Stimulated activated naive CD8-positive, alpha-beta T cell treated with anti-CD3 and anti-CD28 coated beads, Interleukin-15, Interleukin-2, amounts not matched to agents 100 ng/mL and 50 ng/mL, for 24 hours (primary cell): ENCODE data around the gene DNPH1.

Experiments
- H3K27ac Mint-ChIP-seq: one replicate; pipeline ENCODE4 v1.8.0; 2021; ENCODE audit warnings: mild to moderate bottlenecking, mixed read lengths
- H3K27me3 Mint-ChIP-seq: one replicate; pipeline ENCODE4 v1.8.0; 2021; ENCODE audit warnings: mixed read lengths
- H3K36me3 Mint-ChIP-seq: one replicate; pipeline ENCODE4 v1.8.0; 2021; ENCODE audit warnings: low read depth, mixed read lengths
- H3K4me1 Mint-ChIP-seq: one replicate; pipeline ENCODE4 v1.8.0; 2021; ENCODE audit warnings: low read depth, mixed read lengths
- H3K4me3 Mint-ChIP-seq: one replicate; pipeline ENCODE4 v1.8.0; 2021; ENCODE audit warnings: mild to moderate bottlenecking, mixed read lengths
- H3K9me3 Mint-ChIP-seq: one replicate; pipeline ENCODE4 v1.8.0; 2021; ENCODE audit warnings: mixed read lengths

DNPH1 gene

GRCh38 chr6:43268782-43269272, 39.5 kb upstream of the DNPH1 start:
- H3K36me3 Mint-ChIP-seq = no peaks in the 10 kb centered on the region
- no peak overlapping the region for H3K27ac Mint-ChIP-seq

GRCh38 chr6:43268355-43268700, 39.0 kb upstream of the DNPH1 start:
- Mint-ChIP-seq H3K4me1 (peaks cover 15% of the 10 kb centered on the region), H3K27me3 (peaks cover 13% of the 10 kb centered on the region), H3K4me3 (no peak overlapping the region), H3K27ac (no peak overlapping the region), H3K36me3 (no peaks in the 10 kb centered on the region), H3K9me3 (no peaks in the 10 kb centered on the region)

More at GRCh38 chr6:43268782-43269272, 39.5 kb upstream of the DNPH1 start:
- Mint-ChIP-seq H3K27me3 (peaks cover 14% of the 10 kb centered on the region), H3K4me3 (peak overlapping the region; percentile 65), H3K4me1 (peaks cover 15% of the 10 kb centered on the region), H3K9me3 (no peaks in the 10 kb centered on the region)

GRCh38 chr6:43267619-43268354, 38.5 kb upstream of the DNPH1 start:
- Mint-ChIP-seq H3K27ac (no peak overlapping the region), H3K27me3 (peaks cover 13% of the 10 kb centered on the region), H3K36me3 (no peaks in the 10 kb centered on the region), H3K9me3 (no peaks in the 10 kb centered on the region), H3K4me3 (no peak overlapping the region), H3K4me1 (peaks cover 15% of the 10 kb centered on the region)

- no peak overlapping the region for H3K4me3 Mint-ChIP-seq
- no peaks in the 10 kb centered on the region for H3K9me3 Mint-ChIP-seq
- H3K36me3 Mint-ChIP-seq = no peaks in the 10 kb centered on the region
- no peak overlapping the region for H3K27ac Mint-ChIP-seq
- H3K27me3 Mint-ChIP-seq = peaks cover 6% of the 10 kb centered on the region
- peaks cover 15% of the 10 kb centered on the region for H3K4me1 Mint-ChIP-seq
Observed at GRCh38 chr6:43265564-43265963, 36.3 kb upstream of the DNPH1 start.

GRCh38 chr6:43264599-43265145, 35.4 kb upstream of the DNPH1 start:
- Mint-ChIP-seq H3K4me3 (no peak overlapping the region), H3K36me3 (no peaks in the 10 kb centered on the region), H3K9me3 (no peaks in the 10 kb centered on the region), H3K27ac (no peak overlapping the region), H3K4me1 (peaks cover 8% of the 10 kb centered on the region), H3K27me3 (peaks cover 6% of the 10 kb centered on the region)

GRCh38 chr6:43263314-43264178, 34.3 kb upstream of the DNPH1 start:
- Mint-ChIP-seq H3K27me3 (no peaks in the 10 kb centered on the region), H3K4me1 (peaks cover 1% of the 10 kb centered on the region), H3K36me3 (no peaks in the 10 kb centered on the region), H3K9me3 (no peaks in the 10 kb centered on the region), H3K4me3 (no peak overlapping the region), H3K27ac (peak overlapping the region; percentile 19)

GRCh38 chr6:43262780-43263313, 33.6 kb upstream of the DNPH1 start:
- H3K4me1 Mint-ChIP-seq = peaks cover 2% of the 10 kb centered on the region
- H3K36me3 Mint-ChIP-seq = no peaks in the 10 kb centered on the region
- no peak overlapping the region for H3K27ac Mint-ChIP-seq
- H3K9me3 Mint-ChIP-seq = no peaks in the 10 kb centered on the region
- H3K27me3 Mint-ChIP-seq = peaks cover 4% of the 10 kb centered on the region
- no peak overlapping the region for H3K4me3 Mint-ChIP-seq

GRCh38 chr6:43262000-43262779, 32.9 kb upstream of the DNPH1 start:
- Mint-ChIP-seq H3K4me3 (no peak overlapping the region), H3K4me1 (peaks cover 9% of the 10 kb centered on the region), H3K27ac (no peak overlapping the region), H3K9me3 (no peaks in the 10 kb centered on the region), H3K36me3 (no peaks in the 10 kb centered on the region), H3K27me3 (peaks cover 4% of the 10 kb centered on the region)

GRCh38 chr6:43261198-43261597, 31.9 kb upstream of the DNPH1 start:
- H3K9me3 Mint-ChIP-seq = no peaks in the 10 kb centered on the region
- H3K36me3 Mint-ChIP-seq = no peaks in the 10 kb centered on the region
- H3K4me3 Mint-ChIP-seq = no peak overlapping the region

GRCh38 chr6:43260791-43261190, 31.5 kb upstream of the DNPH1 start:
- Mint-ChIP-seq H3K4me1 (peaks cover 12% of the 10 kb centered on the region), H3K4me3 (no peak overlapping the region), H3K27ac (no peak overlapping the region), H3K36me3 (no peaks in the 10 kb centered on the region), H3K27me3 (peaks cover 6% of the 10 kb centered on the region), H3K9me3 (no peaks in the 10 kb centered on the region)

More at GRCh38 chr6:43261198-43261597, 31.9 kb upstream of the DNPH1 start:
- H3K27ac Mint-ChIP-seq = no peak overlapping the region
- H3K27me3 Mint-ChIP-seq = peaks cover 4% of the 10 kb centered on the region
- peaks cover 12% of the 10 kb centered on the region for H3K4me1 Mint-ChIP-seq

GRCh38 chr6:43258807-43259686, 29.8 kb upstream of the DNPH1 start:
- Mint-ChIP-seq H3K36me3 (no peaks in the 10 kb centered on the region), H3K27me3 (peaks cover 8% of the 10 kb centered on the region), H3K9me3 (no peaks in the 10 kb centered on the region), H3K27ac (no peak overlapping the region), H3K4me1 (peaks cover 19% of the 10 kb centered on the region), H3K4me3 (no peak overlapping the region)

- peaks cover 22% of the 10 kb centered on the region for H3K4me1 Mint-ChIP-seq
- H3K9me3 Mint-ChIP-seq = no peaks in the 10 kb centered on the region
- H3K4me3 Mint-ChIP-seq = no peak overlapping the region
- H3K27ac Mint-ChIP-seq = no peak overlapping the region
- H3K36me3 Mint-ChIP-seq = no peaks in the 10 kb centered on the region
- peaks cover 8% of the 10 kb centered on the region for H3K27me3 Mint-ChIP-seq
Observed at GRCh38 chr6:43258180-43258579, 28.9 kb upstream of the DNPH1 start.

- no peaks in the 10 kb centered on the region for H3K36me3 Mint-ChIP-seq
- peaks cover 14% of the 10 kb centered on the region for H3K27me3 Mint-ChIP-seq
- no peak overlapping the region for H3K4me3 Mint-ChIP-seq
- peak overlapping the region; percentile 73 for H3K27ac Mint-ChIP-seq
- peaks cover 22% of the 10 kb centered on the region for H3K4me1 Mint-ChIP-seq
- no peaks in the 10 kb centered on the region for H3K9me3 Mint-ChIP-seq
Observed at GRCh38 chr6:43257367-43258145, 28.3 kb upstream of the DNPH1 start.
